NCI-H1694 (cell line): ENCODE data around the gene RTP1.
"Not testable (repeated sequence)": the region's sequence is repeated elsewhere in the genome, so short reads cannot be mapped to it uniquely, and the experiment has no call there.

Source experiments
- DNase-seq: peaks from one replicate; lab custom pipeline; 2025; lab: John Stamatoyannopoulos, UW

The RTP1 gene, protein sequence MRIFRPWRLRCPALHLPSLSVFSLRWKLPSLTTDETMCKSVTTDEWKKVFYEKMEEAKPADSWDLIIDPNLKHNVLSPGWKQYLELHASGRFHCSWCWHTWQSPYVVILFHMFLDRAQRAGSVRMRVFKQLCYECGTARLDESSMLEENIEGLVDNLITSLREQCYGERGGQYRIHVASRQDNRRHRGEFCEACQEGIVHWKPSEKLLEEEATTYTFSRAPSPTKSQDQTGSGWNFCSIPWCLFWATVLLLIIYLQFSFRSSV

DNA sequence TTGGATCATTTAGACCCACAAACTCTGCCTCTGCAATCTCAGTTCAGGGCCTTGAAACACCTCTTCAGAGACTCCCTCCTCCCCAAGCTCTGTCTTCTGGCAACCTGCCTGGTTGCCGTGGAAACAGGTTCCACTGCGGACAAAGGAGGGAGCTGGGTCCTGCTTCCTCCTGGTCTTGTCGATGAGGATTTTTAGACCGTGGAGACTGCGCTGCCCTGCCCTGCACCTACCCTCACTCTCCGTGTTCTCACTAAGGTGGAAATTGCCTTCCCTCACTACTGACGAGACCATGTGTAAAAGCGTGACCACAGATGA, at the start of gene RTP1:
TSS of gene RTP1 (plus strand) at position 152 of the 315 bp plus-strand sequence. CDS start at position 182, 30 bp downstream.
- no peak for DNase-seq

DNA sequence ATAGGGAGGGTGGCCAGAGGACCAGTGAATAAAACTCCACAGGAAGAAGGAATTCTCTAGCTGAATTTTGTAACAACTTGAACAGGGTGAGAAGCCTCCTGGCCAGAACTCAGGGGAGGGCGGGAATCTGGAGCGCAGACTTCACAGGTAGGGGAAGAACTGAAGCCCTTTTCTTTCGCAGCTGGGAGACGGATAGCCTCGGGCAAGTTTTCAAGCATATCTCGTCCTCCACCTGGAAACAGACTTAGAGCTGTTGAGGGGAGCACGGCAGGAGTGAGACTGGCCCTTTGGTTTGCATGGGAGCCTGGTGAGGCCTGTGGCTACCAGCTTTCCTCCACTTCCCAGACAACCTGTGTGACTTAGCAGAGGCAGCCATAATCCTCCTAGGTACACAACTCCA, 47.1 kb upstream of the RTP1 start:
- DNase-seq = no peak

DNA sequence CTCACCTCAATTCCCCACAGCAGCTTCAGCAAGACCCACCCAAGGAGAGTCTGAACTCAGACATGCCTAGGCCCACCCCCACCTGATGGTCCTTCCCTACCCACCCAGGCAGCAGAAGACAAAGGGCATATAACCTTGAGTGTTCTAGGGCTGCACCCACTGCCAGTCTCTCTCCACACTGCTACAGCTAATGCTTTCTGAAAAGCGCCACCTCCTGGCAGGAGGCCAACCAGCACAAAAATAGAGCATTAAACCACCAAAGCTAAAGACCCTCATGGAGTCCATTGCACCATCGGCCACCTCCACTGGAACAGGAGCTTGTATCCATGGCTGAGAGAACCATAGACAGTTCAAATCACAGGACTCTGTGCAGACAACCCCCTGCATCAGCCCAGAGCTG, 46.7 kb upstream of the RTP1 start:
- DNase-seq = no peak

DNA sequence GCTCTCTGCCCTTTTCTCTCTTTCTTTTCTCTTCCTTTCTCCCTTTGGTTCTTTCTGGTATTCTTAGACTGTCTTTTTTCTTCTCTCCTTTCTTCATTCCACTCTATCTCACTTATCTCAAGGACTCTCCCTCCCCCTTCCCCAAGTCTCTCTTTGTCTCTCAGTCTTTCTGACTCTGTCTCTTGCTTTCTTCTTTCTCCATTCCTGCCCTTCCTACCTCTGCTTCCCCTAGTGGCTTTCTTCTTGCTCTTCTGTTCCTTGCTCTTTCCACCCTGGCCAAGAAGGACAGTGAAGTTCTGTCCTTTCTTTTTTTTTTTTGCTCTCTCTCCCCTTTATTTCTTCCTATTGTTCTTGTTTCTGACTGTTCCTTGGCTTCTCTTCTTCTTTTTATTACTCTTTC, 35.7 kb upstream of the RTP1 start:
- no peak for DNase-seq

DNA sequence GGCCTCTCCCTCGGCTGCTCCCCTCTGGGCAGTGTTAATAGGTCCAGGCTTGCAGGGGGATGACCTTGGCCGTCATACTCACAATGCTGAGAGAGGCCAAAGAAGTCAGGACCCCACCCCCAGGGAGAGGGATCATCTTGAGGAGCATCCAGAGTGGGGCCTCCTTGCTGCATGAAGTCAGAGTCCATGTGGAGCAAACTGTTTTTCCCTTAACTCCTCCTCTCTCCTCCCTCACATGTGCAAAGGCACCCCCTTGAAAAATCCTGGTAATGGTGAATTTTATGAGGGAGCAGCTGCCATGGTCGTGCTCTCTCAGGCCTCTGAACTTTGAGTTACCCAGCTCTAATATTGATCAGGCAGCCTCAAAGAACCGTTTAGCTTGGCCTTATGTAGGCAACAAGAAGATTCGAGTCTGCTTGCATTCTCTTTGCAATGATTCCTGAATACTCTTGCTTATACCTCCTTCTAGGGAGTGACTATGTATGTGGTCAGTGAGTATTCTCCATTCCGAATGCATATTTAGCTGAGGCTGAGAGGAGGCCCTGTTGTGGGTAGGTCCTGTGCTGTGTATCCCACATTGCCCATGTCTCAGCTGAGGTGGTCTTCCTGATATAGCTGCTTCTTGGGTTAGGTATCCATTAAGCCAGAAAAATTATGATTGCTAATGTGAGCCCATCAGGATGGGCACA, 34.9 kb upstream of the RTP1 start:
- no peak for DNase-seq

DNA sequence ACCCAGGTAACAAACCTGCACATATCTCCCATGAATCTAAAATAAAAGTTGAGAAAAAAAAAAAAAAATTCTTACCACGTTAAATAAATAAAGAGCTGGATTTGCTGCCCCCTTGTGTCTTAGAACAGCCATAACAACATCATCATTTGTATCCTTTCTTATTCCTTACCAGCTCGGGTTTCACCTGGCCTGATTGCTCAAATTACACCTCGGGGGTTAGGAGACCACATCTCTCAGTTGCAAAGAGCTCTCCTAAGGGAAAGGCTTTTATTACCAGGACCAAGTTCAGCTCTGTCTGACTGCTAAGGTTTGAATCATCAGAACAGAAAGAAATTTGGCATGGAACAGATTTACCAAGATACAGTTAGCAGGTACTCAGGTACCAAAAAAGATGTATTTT, 32.1 kb upstream of the RTP1 start:
- peak; percentile 37 for DNase-seq

DNA sequence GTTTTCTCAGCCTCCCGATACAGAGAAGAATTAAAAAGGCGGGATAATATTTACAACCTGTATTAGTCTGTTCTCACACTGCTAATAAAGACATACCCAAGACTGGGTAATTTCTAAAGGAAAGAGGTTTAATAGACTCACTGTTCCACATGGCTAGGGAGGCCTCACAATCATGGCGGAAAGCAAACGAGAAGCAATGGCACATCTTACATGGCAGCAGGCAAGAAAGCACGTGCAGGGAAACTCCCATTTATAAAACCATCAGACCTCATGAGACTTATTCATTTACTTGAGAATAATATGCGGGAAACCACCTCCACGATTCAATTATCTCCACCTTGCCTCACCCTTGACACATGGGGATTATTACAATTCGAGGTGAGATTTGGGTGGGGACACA, 30.5 kb upstream of the RTP1 start:
- DNase-seq = no peak

DNA sequence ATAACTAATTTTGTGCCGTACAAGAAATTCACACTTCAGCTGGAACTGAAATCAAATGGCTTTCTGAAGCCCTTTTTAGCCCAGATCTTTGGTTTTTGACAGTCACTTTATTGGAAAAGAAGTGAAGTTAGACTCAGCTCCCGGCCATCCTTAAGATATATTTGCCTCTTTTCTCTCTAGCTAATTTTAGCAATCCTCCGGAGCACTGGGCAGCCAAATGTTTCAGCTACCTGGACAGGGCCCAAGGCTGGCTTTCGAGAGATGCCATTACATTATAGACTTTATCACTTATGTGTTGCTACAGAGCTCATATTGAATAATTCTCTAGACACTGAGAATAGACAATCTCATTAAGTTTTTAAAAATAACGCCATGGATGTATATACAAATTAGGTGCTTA, 29.5 kb upstream of the RTP1 start:
- DNase-seq = no peak

DNA sequence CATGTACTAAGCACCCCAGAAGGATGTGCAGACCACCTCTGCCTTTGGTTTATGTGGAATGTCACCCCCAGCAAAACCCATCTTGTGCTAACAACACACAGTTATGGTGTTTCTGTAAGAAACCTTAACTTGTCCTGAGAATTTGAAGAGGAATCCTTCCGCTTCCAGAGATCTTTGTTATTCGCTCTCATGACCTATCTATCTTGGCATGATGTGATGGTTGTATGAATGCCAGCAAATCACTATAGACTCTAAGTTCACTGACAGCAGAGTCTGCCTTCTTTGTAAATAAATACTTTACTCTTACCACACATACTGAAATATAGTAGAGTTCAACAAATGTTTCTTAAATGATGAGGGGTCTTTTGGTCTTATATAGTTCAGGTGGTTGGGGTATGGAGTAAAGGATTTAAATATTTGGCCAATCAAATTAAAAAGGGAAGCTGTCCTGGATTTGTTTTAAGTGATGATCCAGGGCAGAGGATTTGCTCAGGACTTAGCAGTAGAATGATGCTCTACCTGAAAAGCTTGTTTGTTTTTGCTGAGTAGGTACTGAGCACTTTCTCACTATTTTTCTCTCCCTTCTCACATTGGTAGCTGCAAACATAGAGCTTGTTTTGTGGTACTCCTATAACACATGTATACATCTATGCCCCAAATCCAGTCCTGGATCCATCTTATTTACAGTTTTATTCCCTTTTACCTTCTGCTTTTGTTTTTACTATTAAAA, 27.9 kb upstream of the RTP1 start:
- DNase-seq = no peak

DNA sequence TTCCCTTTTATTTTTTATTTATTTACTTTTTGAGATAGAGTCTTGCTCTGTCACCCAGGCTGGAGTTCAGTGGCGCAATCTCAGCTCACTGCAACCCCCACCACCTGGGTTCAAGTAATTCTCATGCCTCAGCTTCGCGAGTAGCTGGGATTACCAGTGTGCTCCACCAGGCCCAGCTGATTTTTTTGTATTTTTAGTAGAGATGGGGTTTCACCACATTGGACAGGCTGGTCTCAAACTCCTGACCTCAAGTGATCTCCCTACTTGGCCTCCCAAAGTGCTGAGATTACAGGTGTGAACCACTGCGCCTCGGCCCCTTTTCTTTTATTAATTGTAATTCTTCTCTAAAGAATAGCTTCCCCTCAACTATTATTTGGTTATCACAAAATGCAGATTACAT, 26.4 kb upstream of the RTP1 start:
- DNase-seq = not testable (repeated sequence)

DNA sequence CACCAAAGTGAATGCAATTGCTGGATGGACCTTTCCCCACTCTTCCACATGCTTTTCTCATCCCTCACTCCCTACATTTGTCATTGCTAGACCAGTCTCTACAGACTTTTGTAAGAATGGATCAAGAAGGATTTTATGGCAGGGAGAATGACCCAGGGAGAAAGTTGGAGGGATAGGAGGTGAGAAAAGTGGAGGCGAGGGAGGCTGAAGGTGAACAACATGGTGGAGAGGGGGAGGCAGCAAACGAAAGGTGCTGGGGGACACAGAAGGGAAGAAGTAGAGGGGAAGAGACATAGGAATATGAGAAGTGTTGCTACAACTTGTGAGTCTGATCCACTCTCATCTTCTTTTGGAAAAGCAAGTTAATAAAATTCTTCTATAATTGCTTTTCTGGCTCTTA, 24.4 kb upstream of the RTP1 start:
- DNase-seq = no peak

DNA sequence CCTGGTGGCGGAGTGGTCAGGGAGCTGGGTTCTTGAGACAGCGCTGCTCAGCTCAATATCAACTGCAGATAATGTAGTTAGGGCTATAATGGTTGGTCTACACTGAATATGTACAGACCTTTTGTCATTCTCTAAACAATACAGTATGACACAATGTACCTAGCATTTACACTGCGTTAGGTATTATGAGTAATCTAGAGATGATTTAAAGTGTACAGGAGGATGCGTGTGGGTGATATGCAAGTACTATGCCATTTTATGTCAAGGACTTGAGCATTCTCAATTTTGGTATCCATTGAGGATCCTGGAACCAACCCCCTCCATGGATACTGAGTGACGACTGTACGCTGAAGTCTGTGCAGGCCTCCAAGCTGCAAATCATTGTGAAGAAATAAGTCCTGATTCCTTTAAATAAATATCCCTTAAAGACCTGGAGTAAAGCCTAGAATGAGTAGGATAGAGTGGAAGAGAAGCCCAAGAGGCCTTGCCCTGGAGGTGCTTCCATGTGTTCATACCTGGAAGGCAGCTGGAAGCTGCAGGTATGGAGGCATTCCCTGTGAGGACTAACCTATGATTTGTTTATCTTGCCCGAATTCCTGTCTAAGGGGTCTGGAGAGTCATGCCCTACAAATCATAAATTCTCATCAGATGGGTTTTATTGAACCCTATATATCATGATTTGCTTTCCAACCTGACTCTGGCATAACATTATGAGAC, 15.7 kb upstream of the RTP1 start:
- no peak for DNase-seq

DNA sequence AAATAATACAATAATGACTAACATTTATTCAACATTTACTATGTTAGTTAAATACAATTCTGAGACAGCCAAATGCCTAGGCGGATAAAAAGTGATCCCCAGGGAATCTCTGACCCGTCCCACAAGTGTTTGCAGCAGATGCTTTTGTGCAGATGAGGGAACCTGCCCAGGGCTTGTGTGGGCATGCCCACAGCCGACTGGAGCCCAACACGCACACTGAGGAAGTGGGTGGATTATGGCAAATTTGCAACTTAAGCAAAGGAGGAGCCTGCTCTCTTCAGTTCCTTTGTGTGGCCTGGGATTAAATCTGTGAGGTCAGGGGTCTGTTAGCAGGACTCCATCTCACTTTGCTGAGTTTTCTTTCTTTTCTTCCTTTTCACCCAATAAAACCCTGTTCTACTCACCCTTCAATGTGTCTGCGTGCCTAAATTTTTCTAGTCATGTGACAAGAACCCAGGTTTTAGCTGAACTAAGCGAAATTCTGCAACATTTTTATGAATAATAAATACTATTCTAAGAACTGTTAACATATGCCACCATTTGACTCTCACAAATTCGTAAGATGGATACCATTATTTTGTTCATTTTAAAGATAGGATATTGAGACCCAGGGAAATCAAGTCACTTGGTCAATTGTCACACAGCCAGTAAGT, 13.9 kb upstream of the RTP1 start:
- no peak for DNase-seq

DNA sequence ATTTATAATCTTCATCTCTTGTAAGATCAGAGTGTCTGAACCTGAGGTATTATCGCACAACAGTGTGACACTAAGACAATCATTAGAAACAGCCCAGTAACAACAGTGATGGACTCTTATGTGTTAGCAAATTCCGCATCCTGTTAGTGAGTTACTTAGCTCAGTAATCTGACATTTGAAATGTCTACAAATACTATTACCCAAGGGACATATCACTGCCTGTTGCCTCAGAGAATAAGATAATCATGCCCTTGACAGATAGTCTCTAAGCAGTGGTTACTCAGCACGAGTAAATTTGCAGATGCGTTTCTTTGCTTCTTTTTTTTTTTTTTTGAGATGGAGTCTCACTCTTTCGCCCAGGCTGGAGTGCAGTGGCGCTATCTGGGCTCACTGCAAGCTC, 13.4 kb upstream of the RTP1 start:
- no peak for DNase-seq

DNA sequence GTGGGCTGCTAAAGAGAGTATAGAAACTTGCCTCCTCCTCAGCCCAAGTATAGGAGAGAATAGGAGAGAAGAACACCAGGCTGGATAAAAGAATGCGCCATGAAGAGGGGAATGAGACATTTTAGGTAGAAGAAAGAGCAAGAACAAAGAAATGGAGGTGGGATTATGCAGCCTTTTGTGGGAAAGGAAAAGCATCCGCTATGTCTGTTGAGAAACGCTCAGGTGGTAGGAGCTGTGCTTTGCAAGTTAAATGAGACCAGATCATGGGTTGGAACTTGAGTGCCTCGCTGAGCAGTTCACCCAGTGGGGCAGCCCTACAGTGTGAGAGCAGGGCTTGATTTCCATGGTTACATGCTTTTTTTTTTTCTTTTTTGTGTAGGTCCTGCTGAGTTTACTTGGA, 11.5 kb upstream of the RTP1 start:
- DNase-seq = no peak

DNA sequence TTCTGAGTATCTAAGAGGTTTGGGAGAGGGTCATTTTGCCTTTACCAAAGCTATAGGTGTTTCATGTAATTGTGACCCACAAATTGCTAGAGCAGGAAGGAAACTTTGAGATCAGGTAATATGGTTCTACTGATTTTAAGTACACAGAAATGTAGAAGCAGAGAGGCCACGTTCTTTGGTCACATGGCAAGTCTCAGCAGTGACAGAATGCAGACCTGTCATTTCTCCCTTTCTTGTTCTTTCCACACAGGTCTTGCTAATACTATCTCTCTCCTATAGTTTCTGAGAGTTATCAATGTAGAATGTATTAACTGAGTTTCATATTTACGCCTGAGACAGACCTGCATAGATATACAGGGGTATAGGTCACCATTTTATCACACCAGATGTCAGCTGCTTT, 10.9 kb upstream of the RTP1 start:
- no peak for DNase-seq

DNA sequence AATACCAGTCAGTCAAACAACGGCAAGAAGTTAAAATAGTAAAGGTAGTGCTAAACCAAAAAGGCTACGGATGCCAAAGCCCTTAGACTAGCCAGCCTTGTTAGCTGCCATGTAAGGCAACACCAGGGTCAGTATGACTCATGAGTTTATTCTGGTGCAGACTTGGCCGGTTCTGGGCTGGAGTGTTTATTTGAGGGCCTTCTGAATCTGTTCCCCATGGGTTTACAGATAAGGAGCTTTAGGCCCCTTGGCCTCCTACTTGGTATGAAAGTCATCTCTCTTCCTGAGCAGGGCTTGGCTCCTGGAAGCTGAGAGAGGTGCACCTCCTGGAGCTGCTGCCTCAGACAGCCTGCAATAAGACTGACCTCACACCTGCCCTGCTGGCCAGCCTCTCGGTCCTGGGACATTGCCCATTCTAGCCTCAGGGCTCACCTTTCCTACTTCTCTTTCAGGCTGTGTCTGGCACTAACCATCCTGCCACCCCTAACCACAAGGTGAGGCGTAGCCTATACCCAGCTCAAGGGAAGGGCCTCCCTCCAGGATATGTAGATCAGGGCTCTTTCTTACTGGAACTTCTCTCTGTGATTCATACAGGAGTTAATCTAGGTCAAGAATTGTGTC, 10.4 kb upstream of the RTP1 start:
- no peak for DNase-seq

DNA sequence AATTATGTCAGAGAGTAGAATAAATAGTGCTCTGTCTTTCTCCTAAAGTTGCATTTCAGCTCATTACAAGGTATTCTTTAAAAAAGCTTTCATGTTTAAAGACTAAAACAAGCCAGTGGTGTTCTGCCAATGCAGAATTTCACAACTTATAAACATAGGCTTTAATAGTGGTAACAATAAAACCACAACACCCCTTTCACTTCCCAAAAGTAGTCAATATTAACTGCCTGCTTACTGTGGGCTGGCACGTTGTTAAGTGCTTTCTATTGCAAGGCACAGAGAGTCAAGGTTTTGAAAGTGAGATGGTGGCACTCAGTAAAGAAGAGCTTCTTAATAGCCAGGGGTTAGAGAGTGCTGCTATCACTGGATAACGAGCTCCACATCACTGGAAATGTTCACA, 8.4 kb upstream of the RTP1 start:
- DNase-seq = no peak

DNA sequence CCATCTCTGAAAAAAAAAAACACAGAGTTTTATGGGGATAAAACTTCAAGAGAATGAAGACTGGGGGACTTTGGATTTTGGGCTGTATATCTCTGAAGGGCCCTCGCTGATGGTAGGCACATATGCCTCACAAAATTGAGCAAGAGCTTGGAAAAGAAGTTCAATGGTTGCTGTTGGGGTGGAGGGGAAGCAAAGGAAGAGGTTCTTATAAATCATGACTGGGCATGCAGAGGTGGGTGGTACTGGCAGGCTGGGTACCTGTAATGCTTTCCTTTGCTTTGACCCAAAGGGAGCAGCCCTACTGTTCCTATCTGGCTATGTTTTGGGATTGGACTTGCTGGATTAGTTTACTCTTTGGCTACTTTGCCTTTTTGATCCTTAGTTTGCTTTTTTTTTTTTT, 6.0 kb upstream of the RTP1 start:
- DNase-seq = no peak

DNA sequence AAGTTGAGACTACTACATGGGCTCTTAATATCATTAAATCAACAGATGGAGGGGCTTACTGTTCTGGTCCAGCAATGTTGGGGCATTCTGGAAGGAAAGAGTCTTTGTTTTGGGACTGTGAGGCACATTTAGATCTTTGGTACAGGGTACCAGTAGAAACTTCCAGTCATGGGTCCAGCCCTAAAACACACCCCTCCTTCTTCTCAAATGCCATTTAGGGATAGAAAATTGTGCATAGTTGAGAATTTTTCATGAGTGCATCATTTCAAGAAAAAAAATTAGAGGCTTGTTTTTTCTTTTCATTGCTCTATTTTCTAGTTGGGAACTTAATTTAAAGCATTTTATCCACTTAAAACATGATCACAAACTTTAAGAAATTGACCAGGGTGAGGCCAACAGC, 4.1 kb upstream of the RTP1 start:
- DNase-seq = no peak

DNA sequence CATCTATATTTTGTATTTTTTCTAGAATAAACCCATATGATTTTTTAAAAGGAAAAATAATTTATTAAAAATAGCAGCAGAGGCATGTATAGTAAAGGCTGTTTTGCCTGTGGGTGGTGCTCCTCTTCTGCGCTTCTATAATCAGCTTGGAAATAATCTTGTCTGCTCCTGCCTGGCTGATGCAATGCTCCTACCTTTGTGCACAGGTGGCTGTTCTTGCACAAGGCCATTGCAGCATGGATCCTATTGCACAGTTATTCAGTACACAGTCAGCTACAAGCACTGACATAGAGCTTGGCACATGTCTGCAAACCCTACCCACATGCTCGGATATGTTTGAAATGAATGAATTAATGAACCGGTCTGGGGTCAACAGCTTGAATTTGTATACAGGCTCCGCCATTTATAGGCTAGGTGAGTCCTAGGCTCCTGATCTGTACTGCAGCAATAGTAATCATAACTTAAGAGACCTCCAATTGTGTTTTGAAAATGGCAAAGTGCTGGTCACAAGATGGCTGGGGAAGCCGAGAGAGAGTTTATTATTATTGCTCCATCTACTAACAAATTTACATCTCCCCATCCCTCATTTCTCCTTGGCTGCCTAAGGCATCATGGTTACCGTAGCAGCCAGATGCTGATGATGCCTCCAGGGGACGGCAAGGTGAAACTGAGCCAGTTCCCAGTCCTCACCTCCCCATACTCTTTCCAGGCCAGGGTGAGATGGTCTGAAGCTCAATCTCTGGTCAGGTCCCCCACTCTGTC, 532 bp upstream of the RTP1 start:
- DNase-seq = no peak
